H9 (cell line): ENCODE data around the gene TSPAN11. TPM values are rescaled to one million over a fixed set of nuclear protein-coding genes. Genes with fewer than 3 reads are reported as not detected.

Experiments used
- DNase-seq: peaks from one replicate; pipeline ENCODE4 v3.0.0-alpha.2; 2017
- H2AFZ ChIP-seq: one replicate; pipeline ENCODE4 v1.6.1; 2013; ENCODE audit warnings: mild to moderate bottlenecking, low read length, control low read depth, moderate library complexity
- H2AK5ac ChIP-seq: 2 replicates; pipeline ENCODE4 v1.6.1; 2013; ENCODE audit warnings: low read length, control low read depth, mixed read lengths; ENCODE audit not compliant: insufficient read length
- H2BK120ac ChIP-seq: one replicate; pipeline ENCODE4 v1.6.1; 2013; ENCODE audit warnings: low read depth, mild to moderate bottlenecking, low read length, control low read depth, inconsistent platforms; ENCODE audit not compliant: poor library complexity, severe bottlenecking
- H2BK12ac ChIP-seq: 2 replicates; pipeline ENCODE4 v1.6.1; 2013; ENCODE audit warnings: low read length, control low read depth, mixed read lengths, low read depth; ENCODE audit not compliant: insufficient read length
- H2BK15ac ChIP-seq: 2 replicates; pipeline ENCODE4 v1.6.1; 2013; ENCODE audit warnings: low read depth, low read length, control low read depth
- H2BK20ac ChIP-seq: one replicate; pipeline ENCODE4 v1.6.1; 2013; ENCODE audit warnings: low read depth, mild to moderate bottlenecking, low read length, control low read depth, inconsistent platforms; ENCODE audit not compliant: poor library complexity, severe bottlenecking
- H2BK5ac ChIP-seq: 2 replicates; pipeline ENCODE4 v1.6.1; 2013; ENCODE audit warnings: low read length, control low read depth, mixed read lengths; ENCODE audit not compliant: insufficient read length
- H3K14ac ChIP-seq: 2 replicates; pipeline ENCODE4 v1.6.1; 2013; ENCODE audit warnings: low read length, control low read depth; ENCODE audit not compliant: insufficient read depth
- H3K18ac ChIP-seq: 2 replicates; pipeline ENCODE4 v1.6.1; 2013; ENCODE audit warnings: low read depth, mild to moderate bottlenecking, mixed read lengths, low read length, control low read depth; ENCODE audit not compliant: insufficient read length
- H3K23ac ChIP-seq: 2 replicates; pipeline ENCODE4 v1.6.1; 2013; ENCODE audit warnings: low read length, control low read depth, mixed read lengths, low read depth; ENCODE audit not compliant: insufficient read length
- H3K23me2 ChIP-seq: 2 replicates; pipeline ENCODE4 v1.6.1; 2013; ENCODE audit warnings: low read depth, mild to moderate bottlenecking, mixed read lengths, low read length, control low read depth; ENCODE audit not compliant: insufficient read length, poor library complexity, severe bottlenecking
- H3K27ac ChIP-seq: 2 replicates; pipeline ENCODE4 v1.5.1; 2013; ENCODE audit warnings: low read length, control low read depth, mixed read lengths, low read depth; ENCODE audit not compliant: insufficient read length
- H3K27me3 ChIP-seq: 2 replicates; pipeline ENCODE4 v1.6.1; 2013; ENCODE audit warnings: low read length, control low read depth, inconsistent platforms; ENCODE audit not compliant: insufficient read depth
- H3K4ac ChIP-seq: 2 replicates; pipeline ENCODE4 v1.6.1; 2013; ENCODE audit warnings: low read depth, mild to moderate bottlenecking, control low read depth, inconsistent platforms, low read length, moderate library complexity
- H3K4me1 ChIP-seq: 2 replicates; pipeline ENCODE4 v1.6.1; 2013; ENCODE audit warnings: low read length, control low read depth, inconsistent platforms; ENCODE audit not compliant: insufficient read depth
- H3K4me2 ChIP-seq: 2 replicates; pipeline ENCODE4 v1.6.1; 2013; ENCODE audit warnings: low read length, control low read depth, mixed read lengths; ENCODE audit not compliant: insufficient read length, insufficient read depth
- H3K56ac ChIP-seq: 2 replicates; pipeline ENCODE4 v1.6.1; 2013; ENCODE audit warnings: low read depth, mild to moderate bottlenecking, mixed read lengths, low read length, control low read depth; ENCODE audit not compliant: insufficient read length
- H3K79me1 ChIP-seq: 2 replicates; pipeline ENCODE4 v1.6.1; 2013; ENCODE audit warnings: low read depth, mild to moderate bottlenecking, moderate library complexity, low read length, control low read depth, inconsistent platforms; ENCODE audit not compliant: insufficient read depth, poor library complexity, severe bottlenecking
- H3K79me2 ChIP-seq: 2 replicates; pipeline ENCODE4 v1.6.1; 2013; ENCODE audit warnings: low read length, control low read depth, inconsistent platforms; ENCODE audit not compliant: insufficient read depth
- H3K9ac ChIP-seq: 2 replicates; pipeline ENCODE4 v1.6.1; 2013; ENCODE audit warnings: low read length, control low read depth, mixed read lengths; ENCODE audit not compliant: insufficient read length; ENCODE audit errors: extremely low read depth
- H3K9me3 ChIP-seq: one replicate; pipeline ENCODE4 v1.6.1; 2013; ENCODE audit warnings: low read depth, low read length, inconsistent platforms; ENCODE audit not compliant: control insufficient read depth
- H3T11ph ChIP-seq: one replicate; pipeline ENCODE4 v1.6.1; 2013; ENCODE audit warnings: mild to moderate bottlenecking, low read length, control low read depth, inconsistent platforms
- H4K20me1 ChIP-seq: one replicate; pipeline ENCODE4 v1.6.1; 2013; ENCODE audit not compliant: control insufficient read depth, insufficient read length, insufficient read depth
- H4K5ac ChIP-seq: 2 replicates; pipeline ENCODE4 v1.6.1; 2013; ENCODE audit warnings: low read depth, mild to moderate bottlenecking, mixed read lengths, low read length, control low read depth; ENCODE audit not compliant: insufficient read length
- H4K8ac ChIP-seq: replicated peaks from 2 replicates; pipeline ENCODE4 v1.6.1; 2013; ENCODE audit warnings: low read length, control low read depth, mixed read lengths, low read depth; ENCODE audit not compliant: insufficient read length
- H4K91ac ChIP-seq: 2 replicates; pipeline ENCODE4 v1.6.1; 2013; ENCODE audit warnings: low read depth, mild to moderate bottlenecking, moderate library complexity, mixed read lengths, low read length, control low read depth; ENCODE audit not compliant: insufficient read length
- H3K27ac Mint-ChIP-seq, 3 experiments: 2 replicates in 2 of 3; 3 replicates in 1 of 3; pipeline ENCODE4 v1.8.0; 2020 to 2021; ENCODE audit warnings: mixed read lengths in 3 of 3, mild to moderate bottlenecking in 1 of 3, moderate library complexity in 1 of 3
- H3K27me3 Mint-ChIP-seq: 2 replicates; pipeline ENCODE4 v1.8.0; 2021; ENCODE audit warnings: low read depth, mild to moderate bottlenecking, moderate library complexity, mixed read lengths
- H3K36me3 Mint-ChIP-seq, 3 experiments: 2 replicates in 2 of 3; 3 replicates in 1 of 3; pipeline ENCODE4 v1.8.0; 2020 to 2021; ENCODE audit warnings: low read depth in 3 of 3, mixed read lengths in 3 of 3; ENCODE audit not compliant: insufficient read depth in 1 of 3
- H3K4me1 Mint-ChIP-seq, 2 experiments: 2 replicates each; pipeline ENCODE4 v1.8.0; 2020; ENCODE audit warnings: mixed read lengths in 2 of 2
- H3K4me3 Mint-ChIP-seq, 2 experiments: 2 replicates in 1 of 2; 3 replicates in 1 of 2; pipeline ENCODE4 v1.8.0; 2020 to 2021; ENCODE audit warnings: mild to moderate bottlenecking in 2 of 2, mixed read lengths in 2 of 2, moderate library complexity in 1 of 2
- H3K9me3 Mint-ChIP-seq, 2 experiments: 2 replicates in 1 of 2; 3 replicates in 1 of 2; pipeline ENCODE4 v1.8.0; 2020; ENCODE audit warnings: mild to moderate bottlenecking in 2 of 2, mixed read lengths in 2 of 2, moderate library complexity in 1 of 2
- WGBS: extraction: QIAGEN DNeasy Blood & Tissue Kit; methylation state at CpG from one replicate; pipeline ENCODE4 v1.1.7; 2013; ENCODE audit warnings: missing lambda C conversion rate, low lambda C conversion rate, mixed read lengths; ENCODE audit not compliant: insufficient read length; ENCODE audit errors: extremely low coverage; 5-methylcytosine and 5-hydroxymethylcytosine counted together
- total RNA-seq: library from RNA; stranded (reverse); gene quantifications from 2 replicates; pipeline ENCODE4 v1.2.1, GENCODE V29; 2021
- TF ChIP-seq, protein P1 (sequence below): fragments of 200-600 bp; sonication (generic); conservative IDR thresholded peaks from 3 replicates; pipeline ENCODE4 v1.8.0; 2021; ENCODE audit warnings: antibody characterized with exemption, mild to moderate bottlenecking

The TSPAN11 gene
- total RNA-seq, 1 experiment from 2014 or later: 4.2 TPM

DNA sequence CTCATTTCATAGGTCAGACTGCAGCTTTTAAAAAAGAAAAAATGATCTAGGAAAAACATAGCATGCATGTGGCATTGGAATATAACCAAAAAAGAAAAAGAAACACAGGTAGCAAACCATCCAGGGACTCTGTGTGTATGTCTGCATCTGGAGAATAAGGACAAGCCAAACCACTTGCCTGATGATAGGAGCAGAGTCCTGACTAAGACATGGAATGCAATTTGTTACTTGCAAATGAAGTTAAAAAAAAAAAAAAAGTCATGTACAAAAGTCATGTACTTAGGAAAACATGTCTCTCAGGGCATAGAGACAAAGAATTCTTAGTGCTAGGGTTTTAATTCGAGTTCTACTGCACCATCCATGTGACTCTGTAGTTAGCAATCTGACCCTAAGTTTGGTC is 15.9 kb downstream of the TSPAN11 start:
- peaks cover 3 to 8% of the 10 kb centered on the region in 2 experiments for H3K4me1 Mint-ChIP-seq
- no CpG with 5 or more reads among the region's 1 CpG for WGBS
- no peak overlapping the region for H4K5ac ChIP-seq

More for the DNA sequence above, 15.9 kb downstream of the TSPAN11 start:
- Histone ChIP-seq H3K23me2 (no peaks in the 10 kb centered on the region), H4K91ac (no peak overlapping the region), H4K20me1 (no peaks in the 10 kb centered on the region), H3K9ac (no peak overlapping the region), H3K9me3 (no peaks in the 10 kb centered on the region), H4K8ac (no peak overlapping the region), H3K27me3 (no peaks in the 10 kb centered on the region), H3K27ac (no peak overlapping the region), H3K79me2 (no peaks in the 10 kb centered on the region), H3K56ac (no peak overlapping the region), H3K79me1 (no peaks in the 10 kb centered on the region), H3K18ac (no peak overlapping the region), H2BK20ac (no peak overlapping the region), H2BK15ac (no peak overlapping the region), H3K14ac (no peak overlapping the region), H3T11ph (no peak overlapping the region), H3K4me1 (peaks cover 2% of the 10 kb centered on the region; the same call in 1 of the 2 replicates), H3K4ac (no peak overlapping the region), H3K23ac (no peak overlapping the region), H3K4me2 (no peak overlapping the region), H2AFZ (no peak overlapping the region), H2BK5ac (no peak overlapping the region), H2BK12ac (no peak overlapping the region), H2AK5ac (no peak overlapping the region), H2BK120ac (no peak overlapping the region)
- no peak overlapping the region for H3K27ac Mint-ChIP-seq
- H3K27me3 Mint-ChIP-seq: peaks cover 3% of the 10 kb centered on the region; the same call in 1 of the 2 replicates
- peaks cover under 1 to 2% of the 10 kb centered on the region in 2 experiments; a peak in 3 of 5 replicates for H3K9me3 Mint-ChIP-seq
- TF ChIP-seq, protein P1, sequence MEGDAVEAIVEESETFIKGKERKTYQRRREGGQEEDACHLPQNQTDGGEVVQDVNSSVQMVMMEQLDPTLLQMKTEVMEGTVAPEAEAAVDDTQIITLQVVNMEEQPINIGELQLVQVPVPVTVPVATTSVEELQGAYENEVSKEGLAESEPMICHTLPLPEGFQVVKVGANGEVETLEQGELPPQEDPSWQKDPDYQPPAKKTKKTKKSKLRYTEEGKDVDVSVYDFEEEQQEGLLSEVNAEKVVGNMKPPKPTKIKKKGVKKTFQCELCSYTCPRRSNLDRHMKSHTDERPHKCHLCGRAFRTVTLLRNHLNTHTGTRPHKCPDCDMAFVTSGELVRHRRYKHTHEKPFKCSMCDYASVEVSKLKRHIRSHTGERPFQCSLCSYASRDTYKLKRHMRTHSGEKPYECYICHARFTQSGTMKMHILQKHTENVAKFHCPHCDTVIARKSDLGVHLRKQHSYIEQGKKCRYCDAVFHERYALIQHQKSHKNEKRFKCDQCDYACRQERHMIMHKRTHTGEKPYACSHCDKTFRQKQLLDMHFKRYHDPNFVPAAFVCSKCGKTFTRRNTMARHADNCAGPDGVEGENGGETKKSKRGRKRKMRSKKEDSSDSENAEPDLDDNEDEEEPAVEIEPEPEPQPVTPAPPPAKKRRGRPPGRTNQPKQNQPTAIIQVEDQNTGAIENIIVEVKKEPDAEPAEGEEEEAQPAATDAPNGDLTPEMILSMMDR: no peak
- peaks cover 0 to 7% (median under 1%) of the 10 kb centered on the region in 3 experiments; a peak in 4 of 7 replicates for H3K36me3 Mint-ChIP-seq
- no peak overlapping the region for H3K4me3 Mint-ChIP-seq
- no peak for DNase-seq
